ENCODE data around the gene ATRN. TPM values are rescaled to one million over a fixed set of nuclear protein-coding genes. Genes with fewer than 3 reads are reported as not detected.
"Not testable (repeated sequence)": the region's sequence is repeated elsewhere in the genome, so short reads cannot be mapped to it uniquely, and the experiment has no call there.

ATRN gene
- total RNA-seq, 2 donors from 2014 or later, result 9.6 to 11.6 TPM

DNA sequence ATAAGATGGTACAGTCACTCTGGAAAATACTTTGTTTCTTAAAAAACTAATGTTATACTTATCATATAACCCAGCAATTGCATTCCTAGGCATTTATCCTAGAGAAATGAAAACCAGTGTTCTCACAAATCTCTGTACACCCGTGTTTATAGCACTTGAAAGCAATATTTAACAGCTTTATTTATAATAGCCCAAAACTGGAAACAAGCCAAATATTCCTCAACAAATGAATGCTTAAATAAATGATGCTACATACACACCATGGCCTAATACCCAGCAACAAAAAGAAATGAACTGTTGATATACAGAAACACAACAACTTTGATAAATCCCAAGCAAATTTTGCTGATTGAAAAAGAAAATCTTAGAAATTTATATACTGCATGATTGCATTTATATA is 141.1 kb downstream of the ATRN start:
- Mint-ChIP-seq H3K36me3 (ENCODE audit: insufficient read depth in 2 of 2) (peaks cover 0 to 2% of the 10 kb centered on the region in 2 donors), H3K27ac (no peak overlapping the region), H3K4me3 (no peak overlapping the region), H3K4me1 (ENCODE audit: low read depth) (no peaks in the 10 kb centered on the region), H3K9me3 (no peaks in the 10 kb centered on the region), H3K27me3 (ENCODE audit: low read depth) (no peaks in the 10 kb centered on the region)
- DNase-seq, result no peak
- no peak for ATAC-seq (replicated peaks in 1 of 2)

DNA sequence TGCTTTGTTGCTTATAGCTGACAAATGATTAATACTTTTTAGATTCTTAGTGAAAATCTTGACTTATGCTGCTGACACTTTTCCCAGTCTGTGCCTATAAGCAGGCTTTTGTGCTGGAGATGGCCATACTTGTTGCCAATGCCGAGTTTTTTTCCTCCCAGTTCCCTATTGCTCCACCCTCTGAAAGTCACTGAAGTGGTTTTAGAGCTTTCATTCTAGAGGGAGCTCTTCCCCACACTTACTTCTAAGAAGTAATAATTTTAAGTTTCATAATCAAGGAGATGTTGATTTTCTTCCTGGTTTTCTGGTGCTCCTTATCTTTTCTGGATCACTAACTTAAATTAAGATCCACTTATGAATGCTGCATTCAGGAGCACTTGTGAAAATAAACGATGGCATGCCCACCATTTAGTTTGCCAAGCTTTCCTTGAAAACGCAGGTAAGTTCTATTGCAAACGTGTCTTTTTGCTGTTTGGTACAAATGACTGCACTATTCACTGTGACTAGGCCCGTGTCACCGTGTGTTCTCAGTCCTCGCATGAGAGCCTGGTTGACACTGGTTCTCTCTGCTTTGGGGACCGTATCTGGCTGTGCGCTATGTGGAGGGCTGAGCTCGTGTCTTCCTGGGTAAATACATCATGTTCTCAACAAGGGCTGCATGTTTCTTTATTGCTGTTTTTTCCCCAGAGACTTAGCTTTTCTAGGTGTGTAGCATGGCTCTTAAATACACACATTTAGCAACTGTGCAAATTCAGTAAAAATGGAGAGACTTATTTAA is 142.2 kb downstream of the ATRN start:
- no peaks in the 10 kb centered on the region for H3K9me3 Mint-ChIP-seq
- ATAC-seq (replicated peaks in 1 of 2) (no peak), DNase-seq (no peak)
- no peaks in the 10 kb centered on the region for H3K36me3 Mint-ChIP-seq (ENCODE audit: insufficient read depth in 2 of 2)
- H3K4me3 Mint-ChIP-seq, result no peak overlapping the region
- no peaks in the 10 kb centered on the region for H3K4me1 Mint-ChIP-seq (ENCODE audit: low read depth)
- no peak overlapping the region for H3K27ac Mint-ChIP-seq
- H3K27me3 Mint-ChIP-seq (ENCODE audit: low read depth), result no peaks in the 10 kb centered on the region

DNA sequence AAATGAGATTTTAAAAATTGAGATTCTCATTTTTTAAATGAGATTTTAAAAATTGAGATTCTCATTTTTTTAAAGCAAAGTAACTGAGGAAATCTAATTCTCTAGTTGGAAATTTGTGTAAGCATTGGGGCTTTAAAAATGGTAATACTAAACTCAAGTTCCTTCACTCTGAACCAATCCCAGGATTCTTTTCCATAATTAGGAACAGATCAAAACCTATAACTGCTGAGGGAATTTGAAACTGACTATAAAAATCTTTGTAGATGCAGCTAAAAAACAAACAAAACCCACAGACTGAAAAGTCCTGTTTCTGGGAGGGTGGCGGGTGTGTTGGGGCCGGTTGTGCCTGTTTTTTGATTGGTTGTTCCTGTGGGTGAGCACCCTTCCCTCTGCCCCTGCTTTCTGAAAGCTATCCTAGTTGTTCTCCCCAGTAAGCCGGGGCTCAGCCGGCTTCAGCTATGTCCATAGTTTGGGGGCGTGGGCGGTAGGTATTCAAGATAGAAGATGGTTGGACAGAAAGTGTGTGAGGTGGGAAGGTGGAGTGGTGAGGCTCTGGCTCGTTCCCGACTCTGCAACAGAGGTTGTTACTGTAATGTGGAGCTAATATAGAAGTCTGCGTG is 143.1 kb downstream of the ATRN start:
- Mint-ChIP-seq H3K27ac (no peak overlapping the region), H3K4me1 (ENCODE audit: low read depth) (no peaks in the 10 kb centered on the region), H3K27me3 (ENCODE audit: low read depth) (no peaks in the 10 kb centered on the region), H3K4me3 (no peak overlapping the region), H3K9me3 (no peaks in the 10 kb centered on the region), H3K36me3 (ENCODE audit: insufficient read depth in 2 of 2) (no peaks in the 10 kb centered on the region)
- DNase-seq (no peak), ATAC-seq (replicated peaks in 1 of 2) (no peak)

DNA sequence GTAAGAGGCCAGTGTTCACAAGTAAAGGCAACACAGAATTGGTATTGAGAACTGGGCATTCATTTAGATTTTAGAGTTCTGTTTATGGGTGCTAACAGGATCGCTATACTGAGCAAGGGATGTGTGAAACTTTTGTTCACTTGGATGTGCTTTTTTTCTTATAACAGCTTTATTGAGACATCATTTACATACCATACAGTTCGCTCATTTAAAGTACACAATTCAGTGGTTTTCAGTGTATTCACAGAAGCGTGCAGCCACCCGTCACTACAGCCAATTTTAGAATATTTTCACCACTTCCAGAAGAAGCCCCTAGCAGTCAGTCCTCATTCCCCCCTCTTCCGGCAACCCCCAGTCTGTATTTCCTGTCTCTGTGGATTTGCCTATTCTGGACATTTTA is 143.6 kb downstream of the ATRN start:
- no peaks in the 10 kb centered on the region for H3K36me3 Mint-ChIP-seq (ENCODE audit: insufficient read depth in 2 of 2)
- no peak overlapping the region for H3K27ac Mint-ChIP-seq
- no peaks in the 10 kb centered on the region for H3K27me3 Mint-ChIP-seq (ENCODE audit: low read depth)
- no peak for DNase-seq
- H3K4me3 Mint-ChIP-seq, result no peak overlapping the region
- no peaks in the 10 kb centered on the region for H3K4me1 Mint-ChIP-seq (ENCODE audit: low read depth)
- H3K9me3 Mint-ChIP-seq, result no peaks in the 10 kb centered on the region
- ATAC-seq (replicated peaks in 1 of 2), result no peak

DNA sequence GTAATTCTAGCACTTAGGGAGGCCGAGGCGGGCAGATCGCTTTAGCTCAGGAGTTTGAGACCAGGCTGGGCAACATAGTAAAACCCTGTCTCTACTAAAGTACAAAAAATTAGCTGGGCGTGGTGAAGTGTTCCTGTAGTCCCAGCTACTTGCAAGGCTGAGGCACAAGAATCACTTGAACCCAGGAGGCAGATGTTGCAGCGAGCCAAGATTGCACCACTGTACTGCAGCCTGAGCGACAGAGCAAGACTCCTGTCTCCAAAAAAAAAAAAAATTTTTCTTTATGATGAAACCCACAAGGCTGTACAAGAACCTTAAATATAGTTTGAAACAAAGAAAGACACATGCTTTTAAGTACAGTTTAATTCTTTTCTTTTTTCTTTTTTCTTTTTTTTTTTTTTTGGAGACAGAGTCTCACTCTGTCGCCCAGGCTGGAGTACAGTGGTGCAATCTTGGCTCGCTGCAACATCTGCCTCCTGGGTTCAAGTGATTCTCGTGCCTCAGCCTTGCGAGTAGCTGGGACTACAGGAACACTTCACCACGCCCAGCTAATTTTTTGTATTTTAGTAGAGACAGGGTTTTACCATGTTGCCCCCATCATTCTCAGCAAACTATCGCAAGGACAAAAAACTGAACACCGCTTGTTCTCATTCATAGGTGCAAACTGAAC is 144.5 kb downstream of the ATRN start:
- not testable (repeated sequence) for H3K36me3 Mint-ChIP-seq (ENCODE audit: insufficient read depth in 2 of 2); H3K4me3 Mint-ChIP-seq; ATAC-seq (replicated peaks in 1 of 2); H3K4me1 Mint-ChIP-seq (ENCODE audit: low read depth); DNase-seq; H3K9me3 Mint-ChIP-seq; H3K27ac Mint-ChIP-seq; H3K27me3 Mint-ChIP-seq (ENCODE audit: low read depth)

DNA sequence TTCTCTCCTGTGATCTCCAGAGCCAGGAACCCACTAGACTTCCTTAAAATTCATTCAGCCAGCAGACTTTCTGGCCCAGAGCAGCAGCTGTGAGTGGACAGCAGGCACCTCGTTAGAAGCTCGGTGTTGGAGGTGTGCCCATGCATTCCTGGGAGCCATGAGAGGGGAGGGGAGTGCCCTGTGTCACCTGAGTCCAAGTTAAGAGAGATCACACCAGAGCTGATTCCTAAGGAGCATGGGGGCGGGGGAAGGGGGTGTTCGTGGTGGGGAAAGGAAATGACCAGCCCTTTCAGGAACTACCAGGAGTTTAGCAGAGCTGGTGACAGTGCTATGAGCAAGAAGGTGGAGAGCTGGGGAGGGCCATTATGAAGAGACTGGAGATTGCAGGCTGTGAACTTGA is 145.4 kb downstream of the ATRN start:
- no peak overlapping the region for H3K4me3 Mint-ChIP-seq
- DNase-seq (no peak), ATAC-seq (replicated peaks in 1 of 2) (no peak)
- H3K27me3 Mint-ChIP-seq (ENCODE audit: low read depth), result no peaks in the 10 kb centered on the region
- no peaks in the 10 kb centered on the region for H3K4me1 Mint-ChIP-seq (ENCODE audit: low read depth)
- no peak overlapping the region for H3K27ac Mint-ChIP-seq
- no peaks in the 10 kb centered on the region for H3K36me3 Mint-ChIP-seq (ENCODE audit: insufficient read depth in 2 of 2)
- no peaks in the 10 kb centered on the region for H3K9me3 Mint-ChIP-seq

DNA sequence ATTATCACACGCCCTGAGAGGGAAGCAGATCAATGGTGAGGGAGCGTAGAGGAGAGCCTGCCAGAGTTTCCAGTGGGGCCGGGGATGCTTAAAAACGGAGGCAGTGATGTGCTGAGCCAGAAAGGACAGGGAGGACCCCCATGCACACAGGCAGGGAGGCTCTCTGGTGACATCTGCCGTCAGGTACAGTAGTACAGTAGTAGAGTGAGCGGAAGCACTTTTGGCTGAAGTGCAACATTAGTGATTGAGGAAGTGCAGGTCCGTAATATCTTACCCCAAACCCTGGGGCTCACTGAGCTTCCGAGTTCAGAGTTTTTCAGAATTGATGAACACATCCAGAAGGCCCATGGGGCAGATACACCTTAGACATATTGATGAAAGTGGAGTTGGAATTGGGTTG is 150.3 kb downstream of the ATRN start:
- DNase-seq (no peak), ATAC-seq (replicated peaks in 1 of 2) (no peak)
- Mint-ChIP-seq H3K4me1 (ENCODE audit: low read depth) (no peaks in the 10 kb centered on the region), H3K36me3 (ENCODE audit: insufficient read depth in 2 of 2) (peaks cover 0 to 2% of the 10 kb centered on the region in 2 donors), H3K27me3 (ENCODE audit: low read depth) (no peaks in the 10 kb centered on the region), H3K27ac (no peak overlapping the region), H3K9me3 (no peaks in the 10 kb centered on the region), H3K4me3 (no peak overlapping the region)

DNA sequence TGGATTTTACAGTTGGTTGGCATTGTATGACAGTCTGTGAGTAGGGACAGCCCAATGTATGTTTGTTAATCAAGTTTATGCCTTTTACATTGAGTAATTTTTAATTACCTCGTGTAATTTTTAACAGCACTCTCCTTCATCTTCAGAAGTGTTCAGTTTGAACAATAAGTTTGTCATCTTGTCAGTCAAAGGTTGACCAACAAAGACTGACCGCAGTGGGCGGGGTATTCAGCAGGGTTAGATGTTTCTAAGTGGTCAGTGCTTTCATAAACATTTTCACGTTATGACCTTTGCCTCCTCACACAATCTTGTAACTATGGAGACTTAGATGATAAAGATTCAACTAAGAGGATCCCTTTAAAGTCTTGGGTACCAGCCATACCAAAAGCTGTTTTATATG is 151.6 kb downstream of the ATRN start:
- DNase-seq (no peak), ATAC-seq (replicated peaks in 1 of 2) (no peak)
- peaks cover 0 to 2% of the 10 kb centered on the region in 2 donors for H3K36me3 Mint-ChIP-seq (ENCODE audit: insufficient read depth in 2 of 2)
- H3K27me3 Mint-ChIP-seq (ENCODE audit: low read depth), result no peaks in the 10 kb centered on the region
- no peak overlapping the region for H3K4me3 Mint-ChIP-seq
- H3K4me1 Mint-ChIP-seq (ENCODE audit: low read depth), result no peaks in the 10 kb centered on the region
- H3K27ac Mint-ChIP-seq, result no peak overlapping the region
- no peaks in the 10 kb centered on the region for H3K9me3 Mint-ChIP-seq

DNA sequence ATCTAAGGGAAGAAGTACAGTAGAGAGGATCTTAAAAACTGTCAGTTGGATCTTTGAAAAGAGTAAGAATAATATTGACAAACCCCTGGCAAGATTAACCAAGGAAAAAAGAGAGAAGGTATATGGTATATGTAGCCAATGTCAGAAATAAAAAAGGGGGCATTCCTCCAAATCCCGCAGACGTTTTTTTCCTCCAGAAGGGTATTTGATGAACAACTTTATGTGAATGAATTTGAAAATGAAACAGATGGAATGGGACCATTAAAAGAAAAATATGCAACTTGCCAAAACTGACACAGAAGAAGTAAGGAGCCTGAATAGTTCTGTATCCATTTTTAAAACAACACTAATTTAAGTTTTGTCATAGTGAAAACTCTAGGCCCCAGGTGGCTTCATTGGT is 156.7 kb downstream of the ATRN start:
- H3K9me3 Mint-ChIP-seq, result no peaks in the 10 kb centered on the region
- peaks cover 0 to 5% of the 10 kb centered on the region in 2 donors for H3K36me3 Mint-ChIP-seq (ENCODE audit: insufficient read depth in 2 of 2)
- no peaks in the 10 kb centered on the region for H3K4me1 Mint-ChIP-seq (ENCODE audit: low read depth)
- H3K4me3 Mint-ChIP-seq, result no peak overlapping the region
- no peak overlapping the region for H3K27ac Mint-ChIP-seq
- DNase-seq (no peak), ATAC-seq (replicated peaks in 1 of 2) (no peak)
- H3K27me3 Mint-ChIP-seq (ENCODE audit: low read depth), result no peaks in the 10 kb centered on the region

DNA sequence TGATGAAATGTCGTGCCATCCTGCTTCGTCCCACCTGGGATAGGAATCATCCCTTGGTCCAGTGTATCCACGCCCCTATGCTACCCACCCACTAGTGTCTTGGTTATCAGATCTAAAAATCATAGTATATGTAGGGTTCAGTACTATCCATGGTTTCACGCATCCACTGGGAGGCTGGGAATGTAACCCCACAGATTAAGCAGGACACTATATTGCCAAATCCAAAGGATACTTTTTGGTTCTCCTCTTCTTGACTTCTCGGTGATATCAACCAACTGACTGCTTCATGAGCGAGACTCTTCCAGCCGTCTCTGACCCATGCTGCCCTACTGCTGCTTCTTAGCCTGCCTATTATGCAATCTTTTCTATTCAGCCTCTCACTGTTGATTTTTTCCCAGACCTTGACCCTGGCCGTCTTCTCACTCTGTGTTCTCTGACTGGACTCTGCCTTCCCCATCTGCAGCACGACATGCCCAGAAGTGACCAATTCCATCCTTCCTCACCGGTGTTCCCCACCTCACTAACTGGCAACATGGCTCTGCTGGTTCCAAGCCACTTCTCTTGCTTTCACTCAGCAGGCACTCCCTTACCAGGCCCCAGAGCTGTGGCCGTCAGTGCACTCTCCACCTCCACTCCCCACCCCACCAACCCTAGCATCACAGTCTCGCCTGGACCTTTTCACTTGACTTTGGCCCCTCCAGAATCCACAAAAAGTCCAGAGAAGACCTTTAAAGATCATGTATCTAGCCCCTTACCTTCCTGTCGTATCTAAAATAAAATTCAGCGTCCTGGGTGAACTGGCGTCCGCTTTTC is 157.9 kb downstream of the ATRN start:
- H3K4me3 Mint-ChIP-seq, result no peak overlapping the region
- no peak overlapping the region for H3K27ac Mint-ChIP-seq
- no peaks in the 10 kb centered on the region for H3K27me3 Mint-ChIP-seq (ENCODE audit: low read depth)
- peaks cover 0 to 5% of the 10 kb centered on the region in 2 donors for H3K36me3 Mint-ChIP-seq (ENCODE audit: insufficient read depth in 2 of 2)
- no peak for DNase-seq
- no peaks in the 10 kb centered on the region for H3K9me3 Mint-ChIP-seq
- H3K4me1 Mint-ChIP-seq (ENCODE audit: low read depth), result no peaks in the 10 kb centered on the region
- ATAC-seq (replicated peaks in 1 of 2), result no peak

DNA sequence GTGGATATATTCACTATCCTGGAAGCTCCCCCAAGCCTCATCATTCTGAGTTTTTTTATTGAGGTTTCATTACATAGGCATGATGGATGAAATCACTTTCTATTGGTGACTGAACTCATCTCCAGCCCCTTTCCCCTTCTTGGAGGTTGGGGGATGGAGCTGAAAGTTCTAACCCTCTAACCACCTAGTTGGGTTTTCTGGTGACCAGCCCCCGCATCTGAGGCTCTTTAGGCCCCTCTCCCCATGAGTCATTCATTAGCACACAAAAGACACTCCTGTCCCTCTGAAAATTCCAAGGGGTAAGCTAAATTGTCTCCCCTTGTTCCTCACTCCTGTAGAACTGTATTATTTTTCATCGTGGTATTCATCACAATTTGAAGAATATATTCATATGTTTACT is 159.1 kb downstream of the ATRN start:
- no peak for ATAC-seq (replicated peaks in 1 of 2)
- H3K9me3 Mint-ChIP-seq, result no peaks in the 10 kb centered on the region
- H3K36me3 Mint-ChIP-seq (ENCODE audit: insufficient read depth in 2 of 2), result peaks cover 0 to 5% of the 10 kb centered on the region in 2 donors
- DNase-seq, result no peak
- H3K4me3 Mint-ChIP-seq, result no peak overlapping the region
- no peaks in the 10 kb centered on the region for H3K4me1 Mint-ChIP-seq (ENCODE audit: low read depth)
- no peaks in the 10 kb centered on the region for H3K27me3 Mint-ChIP-seq (ENCODE audit: low read depth)
- no peak overlapping the region for H3K27ac Mint-ChIP-seq

DNA sequence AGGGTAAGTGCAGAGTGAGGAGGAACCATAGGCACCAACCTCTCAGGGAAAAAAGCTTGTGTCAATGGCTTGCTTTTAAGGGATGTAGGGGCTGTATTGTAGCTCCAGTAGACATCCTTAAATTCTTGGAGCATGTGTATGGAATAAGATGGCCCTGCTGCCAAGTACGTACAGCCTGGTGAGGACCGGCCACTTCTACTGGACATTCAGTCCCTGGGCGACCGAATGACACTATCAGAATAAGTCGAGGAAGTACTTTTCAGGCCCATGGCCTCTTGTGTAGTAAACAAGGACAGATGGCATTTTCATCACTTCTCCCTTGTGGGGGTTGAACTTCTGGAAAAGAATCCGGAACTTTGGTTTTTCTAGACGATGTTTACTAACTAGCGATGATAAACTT is 159.6 kb downstream of the ATRN start:
- no peak overlapping the region for H3K4me3 Mint-ChIP-seq
- no peaks in the 10 kb centered on the region for H3K4me1 Mint-ChIP-seq (ENCODE audit: low read depth)
- H3K36me3 Mint-ChIP-seq (ENCODE audit: insufficient read depth in 2 of 2), result peaks cover 0 to 3% of the 10 kb centered on the region in 2 donors
- ATAC-seq (replicated peaks in 1 of 2) (no peak), DNase-seq (no peak)
- no peaks in the 10 kb centered on the region for H3K27me3 Mint-ChIP-seq (ENCODE audit: low read depth)
- no peaks in the 10 kb centered on the region for H3K9me3 Mint-ChIP-seq
- H3K27ac Mint-ChIP-seq, result no peak overlapping the region

DNA sequence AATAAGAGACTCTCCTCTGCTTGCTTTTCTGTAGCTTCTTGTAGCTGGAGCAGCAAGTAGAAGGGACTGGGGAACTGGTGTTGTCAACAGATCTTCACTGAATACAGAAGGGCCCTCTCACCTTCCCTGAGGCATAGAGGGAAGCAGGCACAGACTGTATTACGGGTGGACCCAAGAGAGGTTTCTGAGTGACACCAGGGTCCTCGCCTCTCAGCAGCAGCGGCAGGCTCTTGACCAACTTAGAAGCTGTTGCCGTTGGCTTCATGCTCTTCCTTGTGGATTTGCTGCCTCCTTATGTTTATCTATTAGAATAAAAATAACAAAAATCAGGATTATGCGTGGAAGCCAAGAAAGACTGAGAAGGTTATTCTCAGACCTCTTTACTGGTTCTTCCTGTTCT is 160.7 kb downstream of the ATRN start:
- Mint-ChIP-seq H3K36me3 (ENCODE audit: insufficient read depth in 2 of 2) (peaks cover 0 to 3% of the 10 kb centered on the region in 2 donors), H3K27me3 (ENCODE audit: low read depth) (no peaks in the 10 kb centered on the region), H3K4me3 (no peak overlapping the region), H3K27ac (no peak overlapping the region), H3K4me1 (ENCODE audit: low read depth) (no peaks in the 10 kb centered on the region), H3K9me3 (no peaks in the 10 kb centered on the region)
- ATAC-seq (replicated peaks in 1 of 2), result no peak
- no peak for DNase-seq
